SU-DHL-6 (cell line): Measurements from ENCODE around the gene LRRC46.

Source experiments
- H2AFZ ChIP-seq: fragments of 200-600 bp; sonication (generic); 2 replicates; pipeline ENCODE4 v1.6.1; 2014; ENCODE audit warnings: low read depth, mild to moderate bottlenecking, moderate library complexity, mixed read lengths, antibody characterized with exemption, low read length; ENCODE audit not compliant: severe bottlenecking
- H3F3A ChIP-seq: fragments of 200-600 bp; shearing (Covaris generic); 2 replicates; pipeline ENCODE4 v1.6.0; 2016; ENCODE audit warnings: antibody characterized with exemption, mild to moderate bottlenecking; ENCODE audit not compliant: insufficient read depth
- H3K27ac ChIP-seq: fragments of 200-600 bp; sonication (generic); 2 replicates; pipeline ENCODE4 v1.5.1; 2016; ENCODE audit warnings: low read depth, mild to moderate bottlenecking, low read length, moderate library complexity, mixed read lengths
- H3K27me3 ChIP-seq: fragments of 200-600 bp; sonication (generic), shearing (Covaris generic); 2 replicates; pipeline ENCODE4 v1.6.0; 2014; ENCODE audit warnings: mild to moderate bottlenecking, low read length
- H3K36me3 ChIP-seq: fragments of 200-600 bp; sonication (generic); 2 replicates; pipeline ENCODE4 v1.6.1; 2014; ENCODE audit warnings: mild to moderate bottlenecking, low read length, mixed read lengths
- H3K4me2 ChIP-seq: fragments of 300-600, 200-600 bp; shearing (Covaris generic), sonication (generic); 2 replicates; pipeline ENCODE4 v1.6.0; 2014; ENCODE audit warnings: low read length, low read depth, mild to moderate bottlenecking; ENCODE audit not compliant: poor library complexity, severe bottlenecking
- H3K4me3 ChIP-seq: fragments of 200-600 bp; sonication (generic); 2 replicates; pipeline ENCODE4 v1.5.1; 2014; ENCODE audit warnings: antibody characterized with exemption, low read length, mild to moderate bottlenecking, mixed read lengths; ENCODE audit not compliant: insufficient read depth, poor library complexity, severe bottlenecking
- H3K79me2 ChIP-seq: fragments of 200-600 bp; sonication (generic); 2 replicates; pipeline ENCODE4 v1.6.1; 2014; ENCODE audit warnings: mild to moderate bottlenecking, low read length, moderate library complexity; ENCODE audit not compliant: insufficient read depth
- H3K9ac ChIP-seq: fragments of 200-600 bp; sonication (generic); 2 replicates; pipeline ENCODE4 v1.7.0; 2014; ENCODE audit warnings: mild to moderate bottlenecking, low read length
- H3K9me2 ChIP-seq: fragments of 200-600 bp; sonication (generic); replicated peaks from 2 replicates; pipeline ENCODE4 v1.6.1; 2014; ENCODE audit warnings: low read length; ENCODE audit not compliant: insufficient read depth
- H3K9me3 ChIP-seq: fragments of 200-600 bp; sonication (generic); 2 replicates; pipeline ENCODE4 v1.6.1; 2014; ENCODE audit warnings: low read length, mixed read lengths; ENCODE audit not compliant: insufficient read depth
- H4K20me1 ChIP-seq: fragments of 200-600 bp; sonication (generic); 2 replicates; pipeline ENCODE4 v1.6.1; 2014; ENCODE audit warnings: low read depth, mild to moderate bottlenecking, antibody characterized with exemption, low read length, moderate library complexity, mixed read lengths
- CTCF ChIP-seq: fragments of 200-600 bp; sonication (generic); IDR thresholded peaks from one replicate; pipeline ENCODE4 v1.5.1; 2017; ENCODE audit warnings: antibody characterized with exemption, mild to moderate bottlenecking, low read length, moderate library complexity; ENCODE audit not compliant: insufficient read depth, poor library complexity, severe bottlenecking
- EZH2phosphoT487 ChIP-seq: fragments of 200-600 bp; sonication (generic), shearing (Covaris generic); conservative IDR thresholded peaks from 2 replicates; pipeline ENCODE4 v1.6.1; 2018; ENCODE audit warnings: mild to moderate bottlenecking, antibody characterized with exemption, low read length, moderate library complexity, mixed read lengths

LRRC46 gene

GRCh38 chr17:47844227-47844626, 12.8 kb downstream of the LRRC46 start:
- H3K9me2 ChIP-seq: no peaks in the 10 kb centered on the region
- H3K4me2 ChIP-seq: no peak overlapping the region
- H3K79me2 ChIP-seq: no peaks in the 10 kb centered on the region

GRCh38 chr17:47844814-47845715, 13.6 kb downstream of the LRRC46 start:
- no peak overlapping the region for H3K27ac ChIP-seq
- no peaks in the 10 kb centered on the region for H4K20me1 ChIP-seq
- no peaks in the 10 kb centered on the region for H3K9me2 ChIP-seq
- no peak overlapping the region for H2AFZ ChIP-seq
- H3K27me3 ChIP-seq: no peaks in the 10 kb centered on the region
- H3K4me3 ChIP-seq: no peak overlapping the region
- no peaks in the 10 kb centered on the region for H3K9me3 ChIP-seq
- no peak overlapping the region for H3K9ac ChIP-seq
- no peak for TF ChIP-seq EZH2phosphoT487
- H3K36me3 ChIP-seq: no peaks in the 10 kb centered on the region
- H3F3A ChIP-seq: no peaks in the 10 kb centered on the region
- H3K4me2 ChIP-seq: no peak overlapping the region
- no peaks in the 10 kb centered on the region for H3K79me2 ChIP-seq

More at GRCh38 chr17:47844227-47844626, 12.8 kb downstream of the LRRC46 start:
- H4K20me1 ChIP-seq: no peaks in the 10 kb centered on the region
- H3K9ac ChIP-seq: no peak overlapping the region
- no peak overlapping the region for H2AFZ ChIP-seq
- no peaks in the 10 kb centered on the region for H3F3A ChIP-seq
- H3K27ac ChIP-seq: no peak overlapping the region
- H3K36me3 ChIP-seq: no peaks in the 10 kb centered on the region
- no peak overlapping the region for H3K4me3 ChIP-seq
- H3K27me3 ChIP-seq: no peaks in the 10 kb centered on the region
- no peaks in the 10 kb centered on the region for H3K9me3 ChIP-seq
- TF ChIP-seq EZH2phosphoT487 (no peak), CTCF (no peak)

- no peak overlapping the region for H3K4me2 ChIP-seq
- H4K20me1 ChIP-seq: no peaks in the 10 kb centered on the region
- H2AFZ ChIP-seq: no peak overlapping the region
- no peaks in the 10 kb centered on the region for H3K79me2 ChIP-seq
- no peaks in the 10 kb centered on the region for H3K9me3 ChIP-seq
- H3K4me3 ChIP-seq: no peak overlapping the region
- no peaks in the 10 kb centered on the region for H3F3A ChIP-seq
- no peaks in the 10 kb centered on the region for H3K36me3 ChIP-seq
- no peak overlapping the region for H3K9ac ChIP-seq
- H3K27me3 ChIP-seq: no peaks in the 10 kb centered on the region
- no peak overlapping the region for H3K27ac ChIP-seq
- H3K9me2 ChIP-seq: no peaks in the 10 kb centered on the region
- TF ChIP-seq EZH2phosphoT487 (no peak), CTCF (no peak)
These were observed 14.2 kb downstream of the LRRC46 start for GRCh38 chr17:47845716-47846075.

GRCh38 chr17:47846716-47847340, 15.4 kb downstream of the LRRC46 start:
- no peaks in the 10 kb centered on the region for H3K79me2 ChIP-seq
- no peak for TF ChIP-seq EZH2phosphoT487
- no peak for TF ChIP-seq CTCF
- no peaks in the 10 kb centered on the region for H3K27me3 ChIP-seq
- no peak overlapping the region for H2AFZ ChIP-seq
- H3K4me3 ChIP-seq: no peak overlapping the region
- H3K9me2 ChIP-seq: no peaks in the 10 kb centered on the region
- no peak overlapping the region for H3K9ac ChIP-seq
- H3K9me3 ChIP-seq: no peaks in the 10 kb centered on the region
- H3K4me2 ChIP-seq: no peak overlapping the region
- H3K36me3 ChIP-seq: no peaks in the 10 kb centered on the region
- H3F3A ChIP-seq: no peaks in the 10 kb centered on the region
- H3K27ac ChIP-seq: no peak overlapping the region
- H4K20me1 ChIP-seq: no peaks in the 10 kb centered on the region
